ENCODE results near the gene ROBO1.

ROBO1 gene

DNA sequence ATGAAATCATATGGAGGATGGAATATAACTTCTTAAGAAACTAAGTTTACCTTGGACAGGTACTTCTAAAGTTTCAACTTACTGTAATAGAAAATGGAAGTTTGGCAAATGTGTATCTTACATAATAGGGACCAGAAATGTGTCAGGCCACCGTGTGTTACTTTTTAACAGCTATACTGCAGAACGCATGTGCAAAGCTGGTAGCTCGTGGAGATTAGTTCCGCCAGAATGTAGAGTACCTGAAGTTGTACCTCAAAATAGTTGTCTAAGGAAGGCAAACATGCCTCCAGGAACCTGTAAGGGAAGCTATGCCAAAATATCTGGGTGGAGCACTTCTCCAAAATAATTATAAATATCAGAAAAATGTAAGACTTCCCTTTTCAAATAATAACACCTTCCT lies 920.6 kb downstream of the ROBO1 start:
- DNase-seq (ENCODE audit: low read depth in 2 of 2): no peak

GRCh38 chr3:78846718-78847117 lies 921.1 kb downstream of the ROBO1 start:
- DNase-seq (ENCODE audit: low read depth in 2 of 2): no peak

GRCh38 chr3:78845605-78846004 lies 922.2 kb downstream of the ROBO1 start:
- DNase-seq (ENCODE audit: low read depth in 2 of 2): no peak

- DNase-seq (ENCODE audit: low read depth in 2 of 2): no peak
These were observed 923.5 kb downstream of the ROBO1 start for GRCh38 chr3:78844307-78844706.

GRCh38 chr3:78839693-78840092 lies 928.1 kb downstream of the ROBO1 start:
- DNase-seq (ENCODE audit: low read depth in 2 of 2): no peak

DNA sequence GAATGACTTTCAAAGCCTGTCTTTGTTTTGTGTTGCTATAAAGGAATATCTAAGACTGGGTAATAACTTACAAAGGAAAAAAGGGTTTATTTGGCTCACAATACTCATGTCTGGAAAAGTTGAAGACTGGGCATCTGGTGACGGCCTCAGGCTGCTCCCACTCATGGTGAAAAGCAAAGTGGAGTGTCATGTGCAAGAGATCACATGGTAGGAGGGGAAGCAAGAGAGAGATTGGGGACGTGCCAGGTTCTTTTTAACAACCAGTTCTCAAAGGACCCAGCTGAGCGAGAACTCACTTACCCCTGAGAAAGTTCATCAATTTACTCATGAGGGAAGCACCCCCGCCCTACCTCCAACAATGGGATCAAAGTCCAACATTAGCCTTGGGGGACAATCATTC lies 929.4 kb downstream of the ROBO1 start:
- DNase-seq (ENCODE audit: low read depth in 2 of 2): no peak

DNA sequence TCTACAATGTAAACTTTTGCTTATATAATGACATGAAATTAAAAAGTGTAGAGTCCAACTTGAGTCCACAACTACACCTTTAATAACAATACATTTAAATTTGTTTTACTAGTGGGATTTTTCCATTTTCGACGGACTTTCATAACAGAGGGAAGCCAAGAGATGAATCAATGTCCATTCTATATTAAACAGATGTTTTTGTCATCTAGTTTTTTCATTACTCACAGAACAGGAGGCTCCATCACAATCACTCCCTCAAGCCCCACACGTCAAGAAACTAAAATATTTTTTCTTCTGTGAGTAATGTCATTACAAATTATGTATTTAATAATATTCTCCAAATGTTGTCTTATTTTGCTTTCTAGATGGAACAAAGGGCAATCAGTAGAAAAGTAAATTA lies 932.9 kb downstream of the ROBO1 start:
- no peak for DNase-seq (ENCODE audit: low read depth in 2 of 2)

- DNase-seq (ENCODE audit: low read depth in 2 of 2): no peak
These were observed 935.0 kb downstream of the ROBO1 start for GRCh38 chr3:78832785-78833204.

DNA sequence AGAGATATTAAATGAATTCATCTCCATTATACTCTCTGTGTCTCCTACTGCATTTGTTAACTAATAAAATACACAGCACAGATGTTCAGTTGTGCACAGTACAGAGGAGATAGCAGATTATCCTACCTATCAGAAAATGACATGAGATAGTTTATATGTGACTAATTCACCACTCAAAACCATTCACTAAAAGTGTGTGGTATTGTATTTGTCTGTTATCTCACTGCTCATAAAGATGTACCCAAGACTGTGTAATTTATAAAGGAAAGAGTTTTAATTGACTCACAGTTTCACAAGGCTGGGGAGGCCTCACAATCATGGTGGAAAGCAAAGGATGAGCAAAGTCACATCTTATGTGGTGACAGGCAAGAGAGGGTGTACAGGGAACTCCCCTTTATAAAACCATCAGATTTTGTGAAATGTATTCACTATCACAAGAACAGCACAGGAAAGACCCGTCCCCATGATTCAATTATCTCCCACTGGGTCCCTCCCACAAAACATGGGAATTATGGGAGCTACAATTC lies 936.3 kb downstream of the ROBO1 start:
- DNase-seq (ENCODE audit: low read depth in 2 of 2): no peak

DNA sequence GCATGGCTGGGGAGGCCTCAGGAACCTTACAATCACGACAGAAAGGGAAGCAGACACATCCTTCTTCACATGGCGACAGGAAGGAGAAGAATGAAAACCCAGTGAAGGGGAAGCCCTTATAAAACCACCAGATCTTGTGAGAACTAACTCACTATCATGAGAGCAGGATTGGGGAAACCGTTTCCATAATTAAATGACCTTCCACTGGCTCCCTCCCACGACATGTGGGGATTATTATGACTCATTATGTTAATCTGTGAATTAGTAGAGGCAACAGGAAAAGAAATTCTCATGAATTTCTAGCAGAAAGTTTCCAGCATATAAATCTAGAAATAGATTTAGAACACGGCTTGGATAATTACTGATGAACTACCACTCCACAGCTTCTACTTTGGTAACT lies 937.3 kb downstream of the ROBO1 start:
- DNase-seq (ENCODE audit: low read depth in 2 of 2): no peak

DNA sequence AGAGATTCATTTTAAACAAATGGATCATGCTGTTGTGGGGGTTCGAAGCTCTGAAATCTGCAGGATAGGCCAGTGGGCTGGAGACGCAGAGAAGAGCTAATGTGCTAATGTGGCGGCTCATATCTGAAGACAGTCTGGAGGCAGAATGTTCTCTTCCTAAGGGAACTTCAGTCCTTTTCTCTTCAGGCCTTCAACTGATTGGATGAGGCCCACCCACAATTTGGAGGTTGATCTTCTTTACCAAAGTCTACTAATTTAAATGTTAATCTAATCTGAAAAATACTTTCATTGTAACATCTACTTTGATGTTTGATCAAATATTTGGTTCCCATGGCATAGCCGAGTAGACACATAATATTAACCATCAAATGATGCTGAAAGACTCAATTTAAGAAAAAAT lies 940.2 kb downstream of the ROBO1 start:
- no peak for DNase-seq (ENCODE audit: low read depth in 2 of 2)

DNA sequence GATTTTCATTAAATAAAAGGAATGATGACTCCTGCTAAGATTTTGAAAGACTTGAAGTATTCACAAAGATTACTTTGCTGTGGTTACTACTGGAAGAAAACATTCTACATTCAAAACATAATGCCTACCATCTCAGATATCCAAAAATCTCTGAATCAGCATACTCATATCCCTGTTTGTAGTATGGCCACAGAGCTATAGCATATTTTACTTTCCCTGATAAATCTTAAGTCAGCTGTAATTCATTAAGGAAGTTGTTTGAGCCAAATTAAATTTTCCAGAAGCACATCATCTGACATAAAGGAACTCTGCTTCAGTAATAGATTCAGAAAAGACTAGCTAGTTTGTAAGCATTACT lies 942.0 kb downstream of the ROBO1 start:
- DNase-seq (ENCODE audit: low read depth in 2 of 2): no peak

- DNase-seq (ENCODE audit: low read depth in 2 of 2): no peak
These were observed 942.5 kb downstream of the ROBO1 start for GRCh38 chr3:78825118-78825857.

DNA sequence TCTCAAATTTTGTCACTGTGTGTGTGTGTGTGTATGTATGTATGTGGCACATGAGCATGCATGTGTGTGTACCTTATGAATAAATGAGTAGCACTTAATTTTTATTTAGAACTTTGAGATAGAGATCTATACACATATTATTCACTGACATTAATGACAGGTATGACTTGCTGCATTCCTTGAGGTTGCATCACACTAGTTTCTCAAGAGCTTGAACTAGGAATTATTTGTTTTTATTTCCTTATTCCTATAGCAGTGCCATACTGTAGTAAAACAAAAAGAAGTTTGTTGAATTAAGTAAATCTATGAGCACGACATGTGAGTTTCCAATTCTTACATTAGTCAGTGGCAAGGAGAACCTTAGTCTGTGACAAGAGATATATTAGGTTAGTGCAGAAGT lies 943.9 kb downstream of the ROBO1 start:
- no peak for DNase-seq (ENCODE audit: low read depth in 2 of 2)

DNA sequence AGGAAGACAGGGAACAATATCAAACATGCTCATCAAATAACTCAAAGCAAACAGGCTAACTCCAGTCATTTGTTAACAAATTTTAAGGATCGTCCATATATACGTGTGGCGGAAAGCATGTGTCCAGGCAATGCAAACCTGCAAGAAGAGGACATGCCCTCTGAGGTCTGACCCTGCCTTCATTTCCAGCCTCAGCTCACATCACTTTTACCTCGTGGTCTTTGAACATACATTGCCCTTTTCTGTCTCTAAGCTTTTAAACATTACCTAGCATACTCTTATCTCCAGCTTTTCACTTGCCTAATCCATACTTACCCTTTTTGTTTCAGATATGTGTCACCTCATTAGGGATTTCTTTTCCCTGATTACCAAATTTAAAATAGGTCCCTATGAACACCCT lies 944.4 kb downstream of the ROBO1 start:
- DNase-seq (ENCODE audit: low read depth in 2 of 2): no peak

GRCh38 chr3:78822726-78823125 lies 945.1 kb downstream of the ROBO1 start:
- DNase-seq (ENCODE audit: low read depth in 2 of 2): no peak

GRCh38 chr3:78820542-78820941 lies 947.3 kb downstream of the ROBO1 start:
- no peak for DNase-seq (ENCODE audit: low read depth in 2 of 2)

DNA sequence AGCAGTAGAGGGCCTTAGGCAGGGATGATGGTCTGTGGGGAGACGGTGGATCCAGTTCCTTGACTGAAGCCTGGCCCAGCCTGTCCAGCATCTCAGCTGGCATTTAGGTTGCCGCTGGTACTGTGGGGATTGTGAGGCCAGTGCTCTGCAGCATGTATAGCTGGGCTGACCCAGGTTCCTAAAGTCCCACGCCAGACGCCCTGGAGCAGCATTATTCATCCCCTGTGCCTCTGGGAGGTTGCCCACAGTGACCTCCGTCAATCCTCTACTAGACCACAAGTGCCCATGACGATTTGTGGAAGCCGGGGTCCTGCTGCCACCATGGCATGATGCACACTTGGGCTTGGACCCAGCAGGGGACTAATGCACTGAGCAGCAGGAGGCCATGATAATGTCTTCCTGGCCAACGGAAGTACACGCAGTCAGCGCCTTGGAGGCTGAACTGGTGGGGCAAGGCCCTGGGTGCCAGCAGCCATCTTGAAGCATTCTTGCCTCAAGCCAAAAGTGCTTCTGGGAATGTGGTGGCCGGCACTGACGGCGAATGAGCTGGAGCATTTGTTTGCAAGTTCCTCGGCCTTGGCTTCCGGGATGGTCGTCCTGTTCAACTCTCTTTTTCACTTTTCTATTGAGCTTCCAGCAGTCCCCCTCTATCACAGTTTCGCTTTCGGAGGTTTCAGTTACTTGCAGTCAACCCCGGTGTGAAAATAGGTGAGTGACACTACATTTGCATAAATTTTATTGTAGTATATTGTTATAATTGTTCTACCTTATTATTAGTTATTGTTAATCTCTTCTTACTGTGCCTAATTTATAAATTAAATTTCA lies 949.4 kb downstream of the ROBO1 start:
- DNase-seq (ENCODE audit: low read depth in 2 of 2): no peak

GRCh38 chr3:78814893-78815562 lies 952.8 kb downstream of the ROBO1 start:
- DNase-seq (ENCODE audit: low read depth in 2 of 2): no peak

DNA sequence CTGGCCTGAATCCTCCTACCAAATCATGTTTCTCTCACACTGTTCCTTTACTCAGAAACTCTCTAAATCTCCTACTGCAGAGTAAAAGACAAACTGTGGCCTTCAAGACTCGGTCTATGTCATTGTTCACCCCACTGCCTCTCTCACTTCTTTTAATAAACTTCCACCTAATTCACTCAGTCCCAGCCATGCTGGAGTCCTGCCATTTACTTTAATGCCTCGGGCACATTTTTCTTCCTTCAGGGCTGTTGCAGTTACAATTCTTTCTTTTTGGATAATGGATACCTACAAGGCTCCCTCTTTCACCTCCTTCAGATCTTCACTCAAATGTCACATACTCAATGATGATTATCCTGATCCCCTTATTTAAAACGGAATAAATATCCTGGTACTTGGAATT lies 955.6 kb downstream of the ROBO1 start:
- no peak for DNase-seq (ENCODE audit: low read depth in 2 of 2)

- DNase-seq (ENCODE audit: low read depth in 2 of 2): no peak
These were observed 957.8 kb downstream of the ROBO1 start for GRCh38 chr3:78809966-78810365.

- no peak for DNase-seq (ENCODE audit: low read depth in 2 of 2)
These were observed 963.4 kb downstream of the ROBO1 start for GRCh38 chr3:78804251-78805037.
